Measurements from ENCODE around the gene ANTXR1. TPM values are rescaled to one million over a fixed set of nuclear protein-coding genes. Genes with fewer than 3 reads are reported as not detected.

The ANTXR1 gene
- total RNA-seq, 4 donors from 2014 or later: 52.8 to 116 (median 98.9) TPM

GRCh38 chr2:69021727-69022126 is 8.7 kb downstream of the ANTXR1 start:
- H3K27ac ChIP-seq: no peak overlapping the region
- H3K9me3 ChIP-seq: no peaks in the 10 kb centered on the region
- ATAC-seq: no peak
- H3K4me1 ChIP-seq: peaks cover 2 to 97% (median 28%) of the 10 kb centered on the region in 3 donors
- WGBS, 2 donors (ENCODE audit: low coverage in 1 of 2): 48 to 55% methylated on average over 4 of the region's 4 CpGs
- H3K4me3 ChIP-seq: no peak overlapping the region
- H3K36me3 ChIP-seq: no peaks in the 10 kb centered on the region
- TF ChIP-seq CTCF (IDR thresholded peaks at IDR 0.05) (no peak), POLR2AphosphoS5 (IDR thresholded peaks at IDR 0.05) (no peak), POLR2A (IDR thresholded peaks at IDR 0.05) (no peak), EP300 (IDR thresholded peaks at IDR 0.05) (no peak)
- no peaks in the 10 kb centered on the region for H3K27me3 ChIP-seq

- H3K4me3 ChIP-seq: no peak overlapping the region
- H3K4me1 ChIP-seq: peaks cover 2 to 94% (median 26%) of the 10 kb centered on the region in 3 donors
- TF ChIP-seq POLR2AphosphoS5 (IDR thresholded peaks at IDR 0.05) (no peak), POLR2A (IDR thresholded peaks at IDR 0.05) (no peak), EP300 (IDR thresholded peaks at IDR 0.05) (no peak), CTCF (IDR thresholded peaks at IDR 0.05) (no peak)
- H3K36me3 ChIP-seq: no peaks in the 10 kb centered on the region
- ATAC-seq: no peak
- no peak overlapping the region for H3K27ac ChIP-seq
- WGBS, 2 donors (ENCODE audit: low coverage in 1 of 2): 100% methylated on average over 1 of the region's 1 CpG; no CpG with 5 or more reads in 1 of the 2 donors
- no peaks in the 10 kb centered on the region for H3K27me3 ChIP-seq
- H3K9me3 ChIP-seq: no peaks in the 10 kb centered on the region
These were observed 9.6 kb downstream of the ANTXR1 start for GRCh38 chr2:69022548-69022947.

- Histone ChIP-seq H3K27ac (no peak overlapping the region), H3K27me3 (no peaks in the 10 kb centered on the region), H3K4me1 (peaks cover 2 to 87% (median 24%) of the 10 kb centered on the region in 3 donors), H3K9me3 (no peaks in the 10 kb centered on the region), H3K36me3 (no peaks in the 10 kb centered on the region), H3K4me3 (no peak overlapping the region)
- ATAC-seq: no peak
- 91 to 100% methylated on average over 2 of the region's 2 CpGs for WGBS, 2 donors (ENCODE audit: low coverage in 1 of 2)
- no peak for TF ChIP-seq EP300 (IDR thresholded peaks at IDR 0.05)
These were observed 10.3 kb downstream of the ANTXR1 start for GRCh38 chr2:69023236-69023635.

GRCh38 chr2:69026026-69026425 is 13.0 kb downstream of the ANTXR1 start:
- ATAC-seq: peak; percentile 67

GRCh38 chr2:69026691-69027459 is 13.9 kb downstream of the ANTXR1 start:
- no peaks in the 10 kb centered on the region for H3K27me3 ChIP-seq
- peak overlapping the region in 1 of 4 donors; percentile 18 for H3K27ac ChIP-seq
- H3K4me3 ChIP-seq: no peak overlapping the region
- no peaks in the 10 kb centered on the region for H3K36me3 ChIP-seq
- no peak for TF ChIP-seq POLR2A (IDR thresholded peaks at IDR 0.05)
- TF ChIP-seq POLR2AphosphoS5 (IDR thresholded peaks at IDR 0.05): no peak
- TF ChIP-seq CTCF (IDR thresholded peaks at IDR 0.05): no peak
- no peak for TF ChIP-seq EP300 (IDR thresholded peaks at IDR 0.05)
- 79 to 81% methylated on average over 6 to 11 of the region's 13 CpGs for WGBS, 2 donors (ENCODE audit: low coverage in 1 of 2)
- no peaks in the 10 kb centered on the region for H3K9me3 ChIP-seq
- peaks cover 4 to 60% (median 11%) of the 10 kb centered on the region in 3 donors for H3K4me1 ChIP-seq
- ATAC-seq: no peak

More at GRCh38 chr2:69026026-69026425, 13.0 kb downstream of the ANTXR1 start:
- Histone ChIP-seq H3K9me3 (no peaks in the 10 kb centered on the region), H3K36me3 (no peaks in the 10 kb centered on the region), H3K27me3 (no peaks in the 10 kb centered on the region), H3K4me3 (no peak overlapping the region), H3K4me1 (peaks cover 0 to 60% (median 11%) of the 10 kb centered on the region in 3 donors), H3K27ac (peak overlapping the region in 1 of 4 donors; percentile 29)
- WGBS, 2 donors (ENCODE audit: low coverage in 1 of 2): 62 to 64% methylated on average over 3 to 4 of the region's 4 CpGs
- TF ChIP-seq CTCF (IDR thresholded peaks at IDR 0.05) (peak; percentile 24 to 63 (median 62)), POLR2A (IDR thresholded peaks at IDR 0.05) (no peak)

Measured in gastroesophageal sphincter (tissue), 4 donors.